ENCODE measurements around the gene ZDHHC19. TPM values are rescaled to one million over a fixed set of nuclear protein-coding genes. Genes with fewer than 3 reads are reported as not detected.

Gene ZDHHC19
- total and polyA plus RNA-seq, 10 donors = 0.79 to 44.6 (median 7.1) TPM

DNA sequence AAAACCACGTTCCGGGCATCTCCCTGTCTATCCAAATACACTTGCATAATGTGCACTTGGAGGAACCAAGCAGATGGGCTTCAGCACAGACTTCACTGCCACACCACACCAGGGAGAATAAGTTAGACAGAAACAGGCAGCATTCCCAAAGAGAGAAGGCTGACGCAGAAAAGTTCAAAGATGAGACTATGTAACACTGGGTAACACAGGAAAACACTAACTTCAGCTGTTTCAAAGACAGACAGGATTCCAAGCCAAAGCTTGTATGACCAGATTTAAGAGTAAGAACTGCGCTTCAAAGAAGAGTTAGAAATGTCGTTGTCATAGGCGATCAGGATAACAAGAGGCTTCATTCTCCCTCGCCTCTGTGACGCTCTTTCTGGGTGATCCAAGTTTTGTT lies 25.0 kb upstream of the ZDHHC19 start:
- H3K9me3 ChIP-seq = no peaks in the 10 kb centered on the region
- 84 to 94% (median 86%) methylated on average over 8 of the region's 8 CpGs for WGBS, 5 donors
- no peak for DNase-seq
- intact Hi-C loops (cut with DNase I; ENCODE audit: low total_unique reads) = no loop called here
- peaks cover 0 to 80% (median 45%) of the 10 kb centered on the region in 6 donors for H3K36me3 ChIP-seq
- peaks cover 0 to 25% (median 0%) of the 10 kb centered on the region in 6 donors for H3K4me1 ChIP-seq
- no peaks in the 10 kb centered on the region for H3K27me3 ChIP-seq (replicated peaks in 1 of 7)
- H3K27ac ChIP-seq = peak overlapping the region in 3 of 8 donors; percentile 37 to 59 (median 42)
- TF ChIP-seq POLR2AphosphoS5 (IDR thresholded peaks at IDR 0.05) (no peak), POLR2A (IDR thresholded peaks at IDR 0.05) (no peak)
- TF ChIP-seq, protein P1, sequence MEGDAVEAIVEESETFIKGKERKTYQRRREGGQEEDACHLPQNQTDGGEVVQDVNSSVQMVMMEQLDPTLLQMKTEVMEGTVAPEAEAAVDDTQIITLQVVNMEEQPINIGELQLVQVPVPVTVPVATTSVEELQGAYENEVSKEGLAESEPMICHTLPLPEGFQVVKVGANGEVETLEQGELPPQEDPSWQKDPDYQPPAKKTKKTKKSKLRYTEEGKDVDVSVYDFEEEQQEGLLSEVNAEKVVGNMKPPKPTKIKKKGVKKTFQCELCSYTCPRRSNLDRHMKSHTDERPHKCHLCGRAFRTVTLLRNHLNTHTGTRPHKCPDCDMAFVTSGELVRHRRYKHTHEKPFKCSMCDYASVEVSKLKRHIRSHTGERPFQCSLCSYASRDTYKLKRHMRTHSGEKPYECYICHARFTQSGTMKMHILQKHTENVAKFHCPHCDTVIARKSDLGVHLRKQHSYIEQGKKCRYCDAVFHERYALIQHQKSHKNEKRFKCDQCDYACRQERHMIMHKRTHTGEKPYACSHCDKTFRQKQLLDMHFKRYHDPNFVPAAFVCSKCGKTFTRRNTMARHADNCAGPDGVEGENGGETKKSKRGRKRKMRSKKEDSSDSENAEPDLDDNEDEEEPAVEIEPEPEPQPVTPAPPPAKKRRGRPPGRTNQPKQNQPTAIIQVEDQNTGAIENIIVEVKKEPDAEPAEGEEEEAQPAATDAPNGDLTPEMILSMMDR (IDR thresholded peaks at IDR 0.05 in 8 of 11, conservative IDR thresholded peaks at IDR 0.05 in 3 of 11) = no peak
- no peak overlapping the region for H3K4me3 ChIP-seq

DNA sequence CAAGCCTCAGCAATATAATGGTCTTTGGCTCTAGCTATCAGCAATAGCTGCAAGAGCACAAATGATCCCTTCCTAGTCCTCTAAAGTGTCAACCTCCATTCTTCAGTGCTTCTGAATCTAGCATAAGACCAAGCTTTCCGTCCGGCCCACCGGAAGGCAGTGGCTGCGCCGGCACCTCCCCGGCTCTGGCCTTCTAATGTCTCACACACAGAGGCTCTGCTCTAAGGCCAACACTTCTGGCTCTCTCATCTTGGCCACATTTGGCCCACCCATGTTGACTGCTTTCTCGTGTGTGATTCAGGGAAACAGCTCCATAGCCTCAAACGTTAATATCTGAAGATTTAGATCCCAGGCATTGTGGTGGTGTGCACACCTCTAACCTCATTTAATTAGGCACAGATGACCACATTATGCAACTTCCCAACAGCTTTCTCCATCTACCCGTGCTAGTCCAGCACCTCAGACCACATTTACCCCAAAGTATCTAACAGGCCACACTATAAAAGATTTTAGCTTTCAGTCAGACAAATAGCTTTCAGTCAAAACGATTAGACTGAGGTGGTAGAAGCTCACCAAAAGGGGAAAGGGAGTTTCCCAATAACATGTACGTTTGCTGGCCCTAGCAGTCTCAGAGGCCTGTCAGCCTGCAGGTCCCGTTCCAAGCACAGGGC lies 24.4 kb upstream of the ZDHHC19 start:
- H3K36me3 ChIP-seq = peaks cover 0 to 74% (median 39%) of the 10 kb centered on the region in 6 donors
- no peak for DNase-seq

DNA sequence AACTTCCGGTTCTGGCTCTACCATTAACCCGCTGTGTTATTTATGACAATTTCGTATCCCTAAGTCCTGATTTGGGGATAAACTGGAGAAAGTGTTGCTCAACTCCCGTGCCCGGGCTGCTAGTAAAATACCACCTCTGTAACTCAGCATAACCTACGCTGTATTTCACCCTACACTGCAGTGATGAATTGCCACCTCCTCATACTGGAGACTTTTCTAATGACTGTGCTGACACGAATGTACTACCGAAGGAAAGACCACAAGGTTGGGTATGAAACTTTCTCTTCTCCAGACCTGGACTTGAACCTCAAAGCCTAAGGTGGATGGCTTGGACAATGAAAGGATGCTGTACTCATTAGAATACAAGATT lies 21.7 kb upstream of the ZDHHC19 start:
- Histone ChIP-seq H3K4me1 (peaks cover 0 to 26% (median 0%) of the 10 kb centered on the region in 6 donors), H3K9me3 (no peaks in the 10 kb centered on the region), H3K4me3 (no peak overlapping the region), H3K27me3 (replicated peaks in 1 of 7) (no peaks in the 10 kb centered on the region), H3K36me3 (peaks cover 0 to 47% (median 13%) of the 10 kb centered on the region in 6 donors), H3K27ac (no peak overlapping the region)
- no peak for DNase-seq
- 71 to 88% (median 82%) methylated on average over 8 of the region's 8 CpGs for WGBS, 5 donors
- intact Hi-C loops (cut with DNase I; ENCODE audit: low total_unique reads) = no loop called here
- TF ChIP-seq, protein P1 (IDR thresholded peaks at IDR 0.05 in 8 of 11, conservative IDR thresholded peaks at IDR 0.05 in 3 of 11) = no peak
- no peak for TF ChIP-seq POLR2AphosphoS5 (IDR thresholded peaks at IDR 0.05)
- TF ChIP-seq POLR2A (IDR thresholded peaks at IDR 0.05) = no peak

More for the DNA sequence above, 24.4 kb upstream of the ZDHHC19 start:
- H3K9me3 ChIP-seq = no peaks in the 10 kb centered on the region
- H3K4me1 ChIP-seq = peaks cover 0 to 25% (median 0%) of the 10 kb centered on the region in 6 donors
- no peak overlapping the region for H3K4me3 ChIP-seq
- WGBS, 5 donors = 62 to 79% (median 70%) methylated on average over 12 of the region's 12 CpGs
- intact Hi-C loops (cut with DNase I; ENCODE audit: low total_unique reads) = no loop called here
- peak in 1 of 3 donors; percentile 40 for TF ChIP-seq POLR2AphosphoS5 (IDR thresholded peaks at IDR 0.05)
- no peak for TF ChIP-seq POLR2A (IDR thresholded peaks at IDR 0.05)
- TF ChIP-seq, protein P1 (IDR thresholded peaks at IDR 0.05 in 8 of 11, conservative IDR thresholded peaks at IDR 0.05 in 3 of 11) = no peak
- H3K27me3 ChIP-seq (replicated peaks in 1 of 7) = no peaks in the 10 kb centered on the region
- peak overlapping the region in 3 of 8 donors; percentile 37 to 59 (median 42) for H3K27ac ChIP-seq

DNA sequence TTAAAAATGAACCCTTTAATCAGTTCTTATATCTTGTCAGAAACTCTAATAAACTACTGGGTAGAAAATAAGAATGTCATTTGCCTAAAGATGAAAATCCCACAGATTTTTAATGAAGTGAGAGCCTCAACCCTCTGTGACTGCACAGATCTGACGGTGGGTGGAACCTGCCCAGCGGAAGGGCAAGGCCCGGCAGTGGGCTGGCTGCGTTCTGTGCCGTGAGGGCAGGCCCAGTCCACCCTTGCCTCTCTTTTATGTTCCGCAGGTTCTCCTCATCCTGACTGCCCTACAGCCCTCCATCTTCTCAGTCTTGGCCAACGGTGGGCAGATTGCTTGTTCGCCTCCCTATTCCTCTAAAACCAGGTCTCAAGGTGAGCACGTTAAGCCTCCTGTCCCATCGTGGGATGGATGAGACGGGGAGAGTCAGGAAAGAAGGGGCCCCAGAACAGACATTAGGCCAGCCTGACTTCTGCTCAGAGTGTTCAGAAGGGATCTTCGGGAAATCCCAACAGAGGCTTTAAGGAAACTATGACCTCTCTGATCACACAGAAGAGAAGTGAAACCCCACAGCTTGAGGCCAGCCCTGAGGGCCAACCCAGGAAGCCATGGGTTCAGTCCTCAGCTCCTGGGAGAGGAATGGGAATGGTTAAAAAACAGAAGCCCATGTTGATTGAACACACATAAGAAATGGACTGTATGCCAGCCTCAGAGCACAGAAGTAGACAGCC lies 21.1 kb upstream of the ZDHHC19 start:
- WGBS, 5 donors = 88 to 92% (median 89%) methylated on average over 12 of the region's 12 CpGs
- TF ChIP-seq, protein P1 (IDR thresholded peaks at IDR 0.05 in 8 of 11, conservative IDR thresholded peaks at IDR 0.05 in 3 of 11) = no peak
- TF ChIP-seq POLR2AphosphoS5 (IDR thresholded peaks at IDR 0.05) (peak in 1 of 3 donors; percentile 33), POLR2A (IDR thresholded peaks at IDR 0.05) (no peak)

More for the DNA sequence above, 21.1 kb upstream of the ZDHHC19 start:
- Histone ChIP-seq H3K4me1 (peaks cover 0 to 28% (median 2%) of the 10 kb centered on the region in 6 donors), H3K36me3 (peaks cover 0 to 42% (median 8%) of the 10 kb centered on the region in 6 donors), H3K9me3 (no peaks in the 10 kb centered on the region), H3K27ac (no peak overlapping the region), H3K4me3 (no peak overlapping the region), H3K27me3 (replicated peaks in 1 of 7) (no peaks in the 10 kb centered on the region)
- DNase-seq = no peak
- intact Hi-C loops (cut with DNase I; ENCODE audit: low total_unique reads) = no loop called here
